ENCODE results near the gene KRTAP10-3. TPM values are rescaled to one million over a fixed set of nuclear protein-coding genes. Genes with fewer than 3 reads are reported as not detected.

Gene KRTAP10-3
- total and polyA plus RNA-seq, 9 of the 15 experiments (the other 6 are each of a cell fraction or from before 2014, with no cell fraction given), result not detected

- TF ChIP-seq, protein P1, sequence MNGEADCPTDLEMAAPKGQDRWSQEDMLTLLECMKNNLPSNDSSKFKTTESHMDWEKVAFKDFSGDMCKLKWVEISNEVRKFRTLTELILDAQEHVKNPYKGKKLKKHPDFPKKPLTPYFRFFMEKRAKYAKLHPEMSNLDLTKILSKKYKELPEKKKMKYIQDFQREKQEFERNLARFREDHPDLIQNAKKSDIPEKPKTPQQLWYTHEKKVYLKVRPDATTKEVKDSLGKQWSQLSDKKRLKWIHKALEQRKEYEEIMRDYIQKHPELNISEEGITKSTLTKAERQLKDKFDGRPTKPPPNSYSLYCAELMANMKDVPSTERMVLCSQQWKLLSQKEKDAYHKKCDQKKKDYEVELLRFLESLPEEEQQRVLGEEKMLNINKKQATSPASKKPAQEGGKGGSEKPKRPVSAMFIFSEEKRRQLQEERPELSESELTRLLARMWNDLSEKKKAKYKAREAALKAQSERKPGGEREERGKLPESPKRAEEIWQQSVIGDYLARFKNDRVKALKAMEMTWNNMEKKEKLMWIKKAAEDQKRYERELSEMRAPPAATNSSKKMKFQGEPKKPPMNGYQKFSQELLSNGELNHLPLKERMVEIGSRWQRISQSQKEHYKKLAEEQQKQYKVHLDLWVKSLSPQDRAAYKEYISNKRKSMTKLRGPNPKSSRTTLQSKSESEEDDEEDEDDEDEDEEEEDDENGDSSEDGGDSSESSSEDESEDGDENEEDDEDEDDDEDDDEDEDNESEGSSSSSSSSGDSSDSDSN (IDR thresholded peaks at IDR 0.05; ENCODE audit: borderline replicate concordance in 1 of 2, low read depth in 2 of 2, low read length in 2 of 2), result no peak
- TF ChIP-seq ATF7 (IDR thresholded peaks at IDR 0.05) (peak; percentile 69; the same call in 1 of the 2 replicates), STAG1 (CRISPR knock-in tag; IDR thresholded peaks at IDR 0.05; ENCODE audit: borderline replicate concordance) (peak; percentile 97)
- TF ChIP-seq, protein P2, sequence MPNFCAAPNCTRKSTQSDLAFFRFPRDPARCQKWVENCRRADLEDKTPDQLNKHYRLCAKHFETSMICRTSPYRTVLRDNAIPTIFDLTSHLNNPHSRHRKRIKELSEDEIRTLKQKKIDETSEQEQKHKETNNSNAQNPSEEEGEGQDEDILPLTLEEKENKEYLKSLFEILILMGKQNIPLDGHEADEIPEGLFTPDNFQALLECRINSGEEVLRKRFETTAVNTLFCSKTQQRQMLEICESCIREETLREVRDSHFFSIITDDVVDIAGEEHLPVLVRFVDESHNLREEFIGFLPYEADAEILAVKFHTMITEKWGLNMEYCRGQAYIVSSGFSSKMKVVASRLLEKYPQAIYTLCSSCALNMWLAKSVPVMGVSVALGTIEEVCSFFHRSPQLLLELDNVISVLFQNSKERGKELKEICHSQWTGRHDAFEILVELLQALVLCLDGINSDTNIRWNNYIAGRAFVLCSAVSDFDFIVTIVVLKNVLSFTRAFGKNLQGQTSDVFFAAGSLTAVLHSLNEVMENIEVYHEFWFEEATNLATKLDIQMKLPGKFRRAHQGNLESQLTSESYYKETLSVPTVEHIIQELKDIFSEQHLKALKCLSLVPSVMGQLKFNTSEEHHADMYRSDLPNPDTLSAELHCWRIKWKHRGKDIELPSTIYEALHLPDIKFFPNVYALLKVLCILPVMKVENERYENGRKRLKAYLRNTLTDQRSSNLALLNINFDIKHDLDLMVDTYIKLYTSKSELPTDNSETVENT (CRISPR knock-in tag; IDR thresholded peaks at IDR 0.05), result no peak
Observed at GRCh38 chr21:44510508-44511218, 47.9 kb downstream of the KRTAP10-3 start (continued).
